Measurements from ENCODE around the gene PHC1.
"Not testable (repeated sequence)": the region's sequence is repeated elsewhere in the genome, so short reads cannot be mapped to it uniquely, and the experiment has no call there.

PHC1 gene

GRCh38 chr12:8914033-8914715 is at the start of gene PHC1:
TSS of gene PHC1 (plus strand) at chr12:8914509. CDS start at chr12:8917678, 3,169 bp downstream.
- in situ Hi-C loops (cut with HindIII; ENCODE audit: low sequenced_read_pairs), result not testable (repeated sequence)
- H3K4me3 ChIP-seq (ENCODE audit: low read depth, low read length), result peak within 1 kb of the TSS; percentile 71
- peak; percentile 58 for TF ChIP-seq CTCF (IDR thresholded peaks at IDR 0.05; ENCODE audit: low read depth, low read length)
- peak; percentile 78 for DNase-seq (ENCODE audit: low read depth, low spot score)

DNA sequence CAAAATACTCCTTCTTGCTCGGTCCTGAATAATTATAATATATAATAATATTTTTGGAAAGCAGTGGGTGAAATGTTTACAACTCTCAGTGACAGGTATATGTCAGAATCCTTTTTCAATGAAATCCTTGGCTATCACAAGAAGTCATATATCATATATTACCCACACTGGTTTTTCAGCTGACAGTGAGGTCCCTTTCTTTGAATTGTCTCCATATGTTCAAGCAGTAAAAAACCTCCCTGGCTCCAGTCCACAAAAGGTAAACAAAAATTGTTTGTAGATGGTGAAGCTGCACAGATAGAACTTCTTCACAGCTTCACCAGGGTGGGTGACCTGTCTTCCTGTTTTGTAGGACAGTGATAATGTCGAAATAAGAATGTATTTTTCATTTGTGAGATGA is 47.9 kb upstream of the PHC1 start:
- TF ChIP-seq CTCF (IDR thresholded peaks at IDR 0.05; ENCODE audit: low read depth, low read length), result no peak
- DNase-seq (ENCODE audit: low read depth, low spot score), result no peak
- in situ Hi-C loops (cut with HindIII; ENCODE audit: low sequenced_read_pairs), result no loop called here
- no peak overlapping the region for H3K4me3 ChIP-seq (ENCODE audit: low read depth, low read length)

- DNase-seq (ENCODE audit: low read depth, low spot score), result no peak
- in situ Hi-C loops (cut with HindIII; ENCODE audit: low sequenced_read_pairs), result no loop called here
- H3K4me3 ChIP-seq (ENCODE audit: low read depth, low read length), result no peak overlapping the region
- TF ChIP-seq CTCF (IDR thresholded peaks at IDR 0.05; ENCODE audit: low read depth, low read length), result no peak
These were observed 47.3 kb upstream of the PHC1 start for GRCh38 chr12:8867009-8867408.

- H3K4me3 ChIP-seq (ENCODE audit: low read depth, low read length), result no peak overlapping the region
- TF ChIP-seq CTCF (IDR thresholded peaks at IDR 0.05; ENCODE audit: low read depth, low read length), result no peak
- DNase-seq (ENCODE audit: low read depth, low spot score), result no peak
- in situ Hi-C loops (cut with HindIII; ENCODE audit: low sequenced_read_pairs), result no loop called here
These were observed 46.5 kb upstream of the PHC1 start for GRCh38 chr12:8867786-8868185.

DNA sequence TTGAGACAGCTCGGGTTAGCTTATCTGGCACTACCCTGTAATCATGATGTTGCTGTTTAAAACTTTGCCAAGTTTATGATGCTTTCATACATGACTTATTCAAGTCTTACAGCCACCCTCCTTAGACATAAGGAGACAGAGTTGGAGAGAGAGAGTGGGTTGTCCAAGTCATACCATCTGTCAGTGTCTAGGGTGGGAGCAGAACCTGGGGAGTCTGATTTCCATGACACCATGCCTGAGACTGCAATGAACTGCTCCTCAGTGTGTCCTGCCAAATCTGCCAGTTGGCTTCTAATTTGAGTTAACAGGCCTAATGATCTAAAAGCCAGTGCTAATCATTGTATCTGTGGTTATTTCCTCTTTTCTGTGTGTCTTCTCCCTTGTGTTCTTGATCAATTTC is 43.7 kb upstream of the PHC1 start:
- in situ Hi-C loops (cut with HindIII; ENCODE audit: low sequenced_read_pairs), result no loop called here
- H3K4me3 ChIP-seq (ENCODE audit: low read depth, low read length), result no peak overlapping the region
- no peak for DNase-seq (ENCODE audit: low read depth, low spot score)
- no peak for TF ChIP-seq CTCF (IDR thresholded peaks at IDR 0.05; ENCODE audit: low read depth, low read length)

DNA sequence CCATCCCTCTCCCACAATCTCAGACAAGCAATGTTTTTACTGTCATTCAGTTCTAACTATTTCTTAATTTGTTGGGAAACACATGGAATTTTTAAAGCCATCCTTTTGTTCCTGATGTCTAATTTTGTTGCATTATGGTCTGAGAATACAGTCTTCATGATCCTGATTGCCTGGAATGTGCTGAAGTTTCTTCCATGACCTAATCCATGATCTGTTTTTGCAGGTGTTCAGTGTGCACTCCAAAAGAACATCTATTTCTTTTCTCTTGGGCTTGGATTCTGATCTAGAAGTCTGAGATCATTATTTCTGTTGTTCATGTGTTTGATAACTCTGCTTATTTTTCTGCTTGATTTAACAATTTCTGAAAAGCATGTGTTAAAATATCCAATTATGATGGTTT is 43.2 kb upstream of the PHC1 start:
- in situ Hi-C loops (cut with HindIII; ENCODE audit: low sequenced_read_pairs), result no loop called here
- DNase-seq (ENCODE audit: low read depth, low spot score), result no peak
- TF ChIP-seq CTCF (IDR thresholded peaks at IDR 0.05; ENCODE audit: low read depth, low read length), result no peak
- no peak overlapping the region for H3K4me3 ChIP-seq (ENCODE audit: low read depth, low read length)
